CD14-positive monocyte (primary cell): ENCODE results near the gene MAP1A. TPM values are rescaled to one million over a fixed set of nuclear protein-coding genes. Genes with fewer than 3 reads are reported as not detected.

Source experiments
- DNase-seq, 3 donors: peaks; one replicate each; pipeline ENCODE4 v3.0.0-alpha.2; 2011 to 2022
- H2AFZ ChIP-seq: 2 replicates; pipeline ENCODE4 v1.6.0; 2012; ENCODE audit warnings: mild to moderate bottlenecking, low read depth, low read length, inconsistent platforms; ENCODE audit not compliant: insufficient read depth, poor library complexity, severe bottlenecking
- H3K27ac ChIP-seq, 2 donors: 1 replicate in 1 of 2; 2 replicates in 1 of 2; pipeline ENCODE4 v1.5.1; 2012 to 2013; ENCODE audit warnings: low read length in 2 of 2, control low read depth in 1 of 2, inconsistent platforms in 1 of 2, low read depth in 1 of 2, mild to moderate bottlenecking in 1 of 2
- H3K27me3 ChIP-seq, 2 donors: one replicate each; pipeline versions ENCODE4 v1.6.0 to v1.6.1; 2011 to 2013; ENCODE audit warnings: low read length in 2 of 2; ENCODE audit not compliant: control insufficient read depth in 2 of 2, insufficient read depth in 2 of 2
- H3K36me3 ChIP-seq, 2 donors: replicated peaks in 1 of 2; 1 replicate in 1 of 2; 2 replicates in 1 of 2; pipeline versions ENCODE4 v1.5.1 to v1.6.1; 2012 to 2013; ENCODE audit warnings: low read length in 2 of 2, control low read depth in 1 of 2, inconsistent platforms in 1 of 2, mild to moderate bottlenecking in 1 of 2; ENCODE audit not compliant: insufficient read depth in 2 of 2, control insufficient read depth in 1 of 2
- H3K4me1 ChIP-seq, 2 donors: 1 replicate in 1 of 2; 2 replicates in 1 of 2; pipeline versions ENCODE4 v1.5.1 to v1.6.1; 2012 to 2013; ENCODE audit warnings: low read length in 2 of 2, control low read depth in 1 of 2, inconsistent platforms in 1 of 2, mild to moderate bottlenecking in 1 of 2, moderate library complexity in 1 of 2; ENCODE audit not compliant: insufficient read depth in 2 of 2, control insufficient read depth in 1 of 2
- H3K4me2 ChIP-seq: replicated peaks from 2 replicates; pipeline ENCODE3; 2012; ENCODE audit warnings: low read length, moderate library complexity, mild to moderate bottlenecking; ENCODE audit not compliant: poor library complexity, severe bottlenecking; ENCODE audit errors: extremely low read depth
- H3K4me3 ChIP-seq, 3 experiments: fragments of 200-600 bp in 1 of 3; sonication (generic) in 1 of 3; replicated peaks in 1 of 3; 1 replicate in 2 of 3; 2 replicates in 1 of 3; pipeline ENCODE4 v1.5.1; 2011 to 2013; ENCODE audit warnings: low read length in 3 of 3, mild to moderate bottlenecking in 3 of 3, control low read depth in 2 of 3, low read depth in 2 of 3, inconsistent platforms in 1 of 3, moderate library complexity in 1 of 3
- H3K79me2 ChIP-seq: 2 replicates; pipeline ENCODE4 v1.6.0; 2012; ENCODE audit warnings: mild to moderate bottlenecking, control low read depth, inconsistent platforms, low read length, moderate library complexity; ENCODE audit not compliant: insufficient read depth
- H3K9ac ChIP-seq: 2 replicates; pipeline ENCODE4 v1.6.0; 2017; ENCODE audit warnings: low read length, mild to moderate bottlenecking; ENCODE audit not compliant: insufficient read depth, poor library complexity, severe bottlenecking
- H3K9me3 ChIP-seq, 2 donors: replicated peaks in 1 of 2; 1 replicate in 1 of 2; 2 replicates in 1 of 2; pipeline versions ENCODE4 v1.5.1 to v1.6.1; 2012 to 2013; ENCODE audit warnings: low read length in 2 of 2, control low read depth in 1 of 2; ENCODE audit not compliant: control insufficient read depth in 1 of 2, insufficient read depth in 1 of 2
- H4K20me1 ChIP-seq: 2 replicates; pipeline ENCODE4 v1.6.0; 2012; ENCODE audit warnings: mild to moderate bottlenecking, low read length, control low read depth, moderate library complexity; ENCODE audit not compliant: insufficient read depth
- H3K27ac Mint-ChIP-seq, 7 donors: one replicate each; pipeline ENCODE4 v1.8.0; 2020; ENCODE audit warnings: mild to moderate bottlenecking in 7 of 7, mixed read lengths in 7 of 7, moderate library complexity in 6 of 7, inconsistent platforms in 2 of 7
- H3K27me3 Mint-ChIP-seq, 3 donors: one replicate each; pipeline ENCODE4 v1.8.0; 2021 to 2022; ENCODE audit warnings: low read depth in 3 of 3, mild to moderate bottlenecking in 3 of 3, mixed read lengths in 3 of 3, moderate library complexity in 3 of 3, inconsistent platforms in 1 of 3
- H3K36me3 Mint-ChIP-seq, 2 donors: one replicate each; pipeline ENCODE4 v1.8.0; 2020; ENCODE audit warnings: mixed read lengths in 2 of 2, inconsistent platforms in 1 of 2, mild to moderate bottlenecking in 1 of 2
- H3K4me1 Mint-ChIP-seq: one replicate; pipeline ENCODE4 v1.8.0; 2020; ENCODE audit warnings: mild to moderate bottlenecking, mixed read lengths
- H3K4me3 Mint-ChIP-seq, 2 donors: one replicate each; pipeline ENCODE4 v1.8.0; 2020; ENCODE audit warnings: mild to moderate bottlenecking in 2 of 2, mixed read lengths in 2 of 2, moderate library complexity in 1 of 2
- H3K9me3 Mint-ChIP-seq, 7 donors: one replicate each; pipeline ENCODE4 v1.8.0; 2020 to 2022; ENCODE audit warnings: mixed read lengths in 7 of 7, mild to moderate bottlenecking in 6 of 7, moderate library complexity in 6 of 7, inconsistent platforms in 2 of 7
- CTCF ChIP-seq: fragments of 200-600 bp; IDR thresholded peaks from one replicate; pipeline ENCODE4 v1.8.0; 2022; ENCODE audit warnings: antibody characterized with exemption, mild to moderate bottlenecking
- WGBS: methylation state at CpG from one replicate; pipeline ENCODE4 v1.1.5; 2013; ENCODE audit warnings: missing lambda C conversion rate; ENCODE audit not compliant: insufficient coverage; 5-methylcytosine and 5-hydroxymethylcytosine counted together
- intact Hi-C, 2 donors: fragments of 100-400 bp; cut with micrococcal nuclease; formaldehyde crosslinking; loops; one replicate each; pipeline versions ENCODE4 v1.15.0 to v1.15.1; 2023
- polyA plus RNA-seq, 3 donors: library from polyadenylated mRNA; depleted of rRNA in 1 of 3; unstranded in 2 of 3; stranded (reverse) in 1 of 3; fragments of 300-500 nt in 2 of 3; fragments of >200 nt in 1 of 3; fragmentation: Illumina TruSeq in 2 of 3; gene quantifications; 1 replicate in 2 of 3; 2 replicates in 1 of 3; pipeline ENCODE4 v1.2.3, GENCODE V29; 2012 to 2021

The MAP1A gene
- polyA plus RNA-seq, 3 donors = 0.01 to 0.02 TPM; not detected in 1

GRCh38 chr15:43527802-43528541, 10.6 kb downstream of the MAP1A start:
- no peaks in the 10 kb centered on the region for H3K9me3 Mint-ChIP-seq
- H3K9ac ChIP-seq = no peak overlapping the region
- no peaks in the 10 kb centered on the region for H3K9me3 ChIP-seq
- TF ChIP-seq CTCF = no peak
- H3K4me2 ChIP-seq = no peak overlapping the region
- no peaks in the 10 kb centered on the region for H3K36me3 Mint-ChIP-seq
- no peak overlapping the region for H3K4me3 ChIP-seq
- no peak overlapping the region for H2AFZ ChIP-seq
- WGBS = 98% methylated on average over 12 of the region's 12 CpGs
- H3K27me3 Mint-ChIP-seq = peaks cover 0 to 2% (median 1%) of the 10 kb centered on the region in 3 donors
- H4K20me1 ChIP-seq = no peaks in the 10 kb centered on the region
- no peaks in the 10 kb centered on the region for H3K4me1 ChIP-seq
- H3K27ac Mint-ChIP-seq = no peak overlapping the region
- no peak overlapping the region for H3K4me3 Mint-ChIP-seq
- no peaks in the 10 kb centered on the region for H3K27me3 ChIP-seq
- H3K36me3 ChIP-seq = no peaks in the 10 kb centered on the region
- intact Hi-C loops = no loop called here
- H3K79me2 ChIP-seq = no peaks in the 10 kb centered on the region
- no peak for DNase-seq
- no peaks in the 10 kb centered on the region for H3K4me1 Mint-ChIP-seq
- H3K27ac ChIP-seq = no peak overlapping the region

- H2AFZ ChIP-seq = no peak overlapping the region
- H4K20me1 ChIP-seq = no peaks in the 10 kb centered on the region
- Mint-ChIP-seq H3K4me1 (no peaks in the 10 kb centered on the region), H3K36me3 (peaks cover 0 to 3% of the 10 kb centered on the region in 2 donors), H3K9me3 (no peaks in the 10 kb centered on the region), H3K4me3 (no peak overlapping the region), H3K27ac (no peak overlapping the region), H3K27me3 (peaks cover 0 to 2% (median 1%) of the 10 kb centered on the region in 3 donors)
- H3K27me3 ChIP-seq = no peaks in the 10 kb centered on the region
- H3K36me3 ChIP-seq = no peaks in the 10 kb centered on the region
- no peak for TF ChIP-seq CTCF
- H3K4me1 ChIP-seq = no peaks in the 10 kb centered on the region
- H3K4me2 ChIP-seq = no peak overlapping the region
- H3K27ac ChIP-seq = no peak overlapping the region
- DNase-seq = no peak
- WGBS = 96% methylated on average over 7 of the region's 11 CpGs
- H3K4me3 ChIP-seq = no peak overlapping the region
- no peaks in the 10 kb centered on the region for H3K9me3 ChIP-seq
- no peaks in the 10 kb centered on the region for H3K79me2 ChIP-seq
- intact Hi-C loops = no loop called here
- H3K9ac ChIP-seq = no peak overlapping the region
Observed at GRCh38 chr15:43528542-43529007, 11.2 kb downstream of the MAP1A start.
